Stimulated activated CD8-positive, alpha-beta memory T cell treated with anti-CD3 and anti-CD28 coated beads, Interleukin-7, amount 100 ng/mL, for 24 hours (primary cell): ENCODE measurements around the gene MRPL53.

Source experiments
- DNase-seq: peaks from one replicate; pipeline ENCODE4 v3.0.0-alpha.2; 2020; ENCODE audit warnings: low read depth

Gene MRPL53

GRCh38 chr2:74472086-74472944, at the start of gene MRPL53:
TSS of gene MRPL53 (minus strand) at chr2:74472680. CDS start at chr2:74472660, 20 bp downstream.
- DNase-seq = peak; percentile 92

GRCh38 chr2:74516650-74517049, 44.2 kb upstream of the MRPL53 start:
- no peak for DNase-seq

- DNase-seq = peak; percentile 56
Observed at GRCh38 chr2:74515981-74516633, 43.6 kb upstream of the MRPL53 start.

- no peak for DNase-seq
Observed at GRCh38 chr2:74515271-74515980, 42.9 kb upstream of the MRPL53 start.

- DNase-seq = no peak
Observed at GRCh38 chr2:74514368-74515270, 42.1 kb upstream of the MRPL53 start, which contains the start of gene TLX2. TSS of gene TLX2 (plus strand) at chr2:74514450. CDS start at chr2:74514807, 357 bp downstream.

- DNase-seq = no peak
Observed at GRCh38 chr2:74513605-74514367, 41.3 kb upstream of the MRPL53 start.

- no peak for DNase-seq
Observed at GRCh38 chr2:74512744-74513604, 40.5 kb upstream of the MRPL53 start.

- DNase-seq = no peak
Observed at GRCh38 chr2:74511104-74511989, 38.9 kb upstream of the MRPL53 start.

GRCh38 chr2:74510272-74510671, 37.8 kb upstream of the MRPL53 start:
- no peak for DNase-seq

- DNase-seq = no peak
Observed at GRCh38 chr2:74507926-74508520, 35.5 kb upstream of the MRPL53 start.

GRCh38 chr2:74507145-74507925, 34.9 kb upstream of the MRPL53 start, which contains the start of gene PCGF1:
TSS of gene PCGF1 (minus strand) at chr2:74507695. CDS start at chr2:74507668, 27 bp downstream.
- DNase-seq = peak; percentile 99

- DNase-seq = no peak
Observed at GRCh38 chr2:74505448-74506246, 33.2 kb upstream of the MRPL53 start.

GRCh38 chr2:74504591-74504990, 32.1 kb upstream of the MRPL53 start:
- no peak for DNase-seq

GRCh38 chr2:74503506-74504475, 31.3 kb upstream of the MRPL53 start:
- DNase-seq = no peak
